ENCODE results near the gene METAP1. TPM values are rescaled to one million over a fixed set of nuclear protein-coding genes. Genes with fewer than 3 reads are reported as not detected.
A peak's percentile ranks its signal among the peaks of the same experiment; 100 is the strongest.

METAP1 gene
- total and polyA plus RNA-seq, 2 donors (not counting 1 experiment from before 2014, with no cell fraction given) = 20.4 to 40.0 TPM

GRCh38 chr4:99088481-99089365 lies 93.2 kb downstream of the METAP1 start, which contains the start of gene ADH5:
ADH5 (minus strand) TSS chr4:99088788; CDS start chr4:99088700, 88 bp downstream.
- Histone ChIP-seq H3K4me2 (replicated peaks; ENCODE audit: low read depth, low read length, poor library complexity, severe bottlenecking) (peak within 1 kb of the TSS; percentile 87), H3K4me3 (ENCODE audit: control extremely low read depth in 1 of 5, extremely low read depth in 1 of 5, insufficient read depth in 1 of 5, low read depth in 2 of 5, low read length in 4 of 5) (peak within 1 kb of the TSS; percentile 75 to 99 (median 96)), H3K27me3 (replicated peaks in 1 of 4; ENCODE audit: control extremely low read depth in 1 of 4, control insufficient read depth in 3 of 4, insufficient read depth in 4 of 4, low read length in 3 of 4) (no peaks in the 10 kb centered on the region), H3K4me1 (ENCODE audit: control insufficient read depth in 2 of 2, insufficient read depth in 2 of 2, low read length in 2 of 2) (peaks cover 15 to 25% of the 10 kb centered on the region in 2 donors), H3K79me2 (ENCODE audit: control insufficient read depth, insufficient read depth, low read length) (peaks cover 47% of the 10 kb centered on the region), H2AFZ (ENCODE audit: insufficient read depth, low read depth, low read length, poor library complexity, severe bottlenecking) (peak within 1 kb of the TSS; percentile 97), H3K9me3 (ENCODE audit: control extremely low read depth in 1 of 3, control insufficient read depth in 2 of 3, insufficient read depth in 1 of 3, low read length in 2 of 3) (no peaks in the 10 kb centered on the region), H4K20me1 (ENCODE audit: control insufficient read depth, insufficient read depth, low read length, poor library complexity, severe bottlenecking) (no peaks in the 10 kb centered on the region), H3K9ac (ENCODE audit: low read length) (peak within 1 kb of the TSS; percentile 89), H3K36me3 (replicated peaks in 1 of 2; ENCODE audit: control extremely low read depth in 1 of 2, control insufficient read depth in 1 of 2, extremely low read depth in 1 of 2, insufficient read depth in 2 of 2, low read length in 1 of 2) (peaks cover 2 to 14% of the 10 kb centered on the region in 2 experiments), H3K27ac (ENCODE audit: low read length in 2 of 2) (peak within 1 kb of the TSS; percentile 84)
- peaks cover 46% of the 10 kb centered on the region for H3K4me1 Mint-ChIP-seq
- ATAC-seq (ENCODE audit: low read depth) (peak; percentile 95), DNase-seq (peak; percentile 90)
- CTCF ChIA-PET = interaction anchor here (0.8 to 2.8 kb wide), 4 partner anchors 33 to 946 kb away, joined by 3 to 18 read pairs (median 8); partner anchors contain the start of genes EIF4E, METAP1 and STPG2
- TF ChIP-seq CTCF (IDR thresholded peaks at IDR 0.05) (no peak), EZH2 (IDR thresholded peaks at IDR 0.05; ENCODE audit: borderline replicate concordance, insufficient read depth, low read depth, low read length, poor library complexity, severe bottlenecking) (no peak)
- WGBS (ENCODE audit: insufficient coverage) = under 1% methylated on average over 47 of the region's 53 CpGs
- H3K9me3 Mint-ChIP-seq (ENCODE audit: insufficient read depth) = no peaks in the 10 kb centered on the region
- H3K4me3 Mint-ChIP-seq = peak within 1 kb of the TSS; percentile 98
- no peaks in the 10 kb centered on the region for H3K27me3 Mint-ChIP-seq
- POLR2A ChIA-PET = interaction anchor here (0.6 to 2.3 kb wide), 7 partner anchors 32 to 948 kb away, joined by 3 to 11 read pairs (median 7); partner anchors contain the start of genes EIF4E, METAP1 and TRMT10A
- H3K27ac Mint-ChIP-seq = peak within 1 kb of the TSS; percentile 98
- intact Hi-C loops (cut with micrococcal nuclease) = loop anchor here (1.0 to 5.0 kb wide), 8 partner anchors 93 to 945 kb away; partner anchors contain the start of genes DAPP1, DNAJB14, METAP1 and RAP1GDS1

All from B cell (primary cell).